B cell (primary cell): ENCODE measurements around the gene RNF223.

Source experiments
- EZH2 ChIP-seq: IDR thresholded peaks from 2 replicates; pipeline ENCODE4 v1.6.1; 2012; ENCODE audit warnings: borderline replicate concordance, low read depth, mild to moderate bottlenecking, moderate library complexity, low read length; ENCODE audit not compliant: insufficient read depth, poor library complexity, severe bottlenecking
- TF ChIP-seq, protein P1 (sequence below): fragments of 200-600 bp; IDR thresholded peaks from one replicate; pipeline ENCODE4 v1.8.0; 2022; ENCODE audit warnings: antibody characterized with exemption, mild to moderate bottlenecking

DNA sequence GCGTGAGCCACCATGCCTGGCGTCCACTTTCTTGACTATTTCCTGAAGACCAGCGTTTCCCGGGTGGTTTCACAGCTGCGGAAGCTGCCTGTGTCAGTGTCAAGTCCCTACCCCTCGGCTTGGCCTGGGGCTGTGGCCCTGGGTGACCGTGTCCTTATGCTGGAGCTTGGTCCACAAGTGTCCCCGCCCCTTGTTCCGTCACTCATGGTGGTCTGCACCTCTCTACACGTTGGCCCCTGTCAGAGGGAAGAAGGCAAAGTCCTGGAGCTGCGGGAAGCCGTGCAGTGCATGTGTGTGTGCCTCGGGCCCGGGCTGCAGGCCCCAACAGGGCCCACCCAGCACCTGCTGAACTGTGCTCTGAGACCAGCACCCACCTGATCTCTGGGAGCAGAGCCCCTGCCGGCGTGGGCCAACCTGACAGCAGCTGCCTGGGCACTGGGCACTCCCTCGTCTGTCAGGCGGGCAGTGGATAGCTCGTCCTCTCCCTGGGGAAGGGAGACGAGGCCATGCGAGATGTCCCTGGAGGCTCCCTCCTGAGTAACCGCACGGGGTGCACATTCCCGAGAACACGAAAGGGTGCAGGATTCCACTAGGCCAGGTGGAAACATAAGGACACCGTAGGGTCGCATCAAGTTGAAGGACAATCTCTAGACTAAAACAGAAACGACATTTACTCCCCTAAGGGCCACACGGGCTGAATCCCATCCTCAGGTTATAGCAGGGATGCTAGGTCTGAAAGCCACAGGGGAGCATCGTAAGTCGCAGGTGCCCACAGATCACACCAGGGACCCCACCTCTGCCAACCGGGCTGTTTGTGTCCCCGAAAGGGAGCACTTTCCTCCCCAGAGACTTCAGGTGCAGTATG, 44.1 kb upstream of the RNF223 start:
- TF ChIP-seq EZH2 = no peak
- TF ChIP-seq, protein P1, sequence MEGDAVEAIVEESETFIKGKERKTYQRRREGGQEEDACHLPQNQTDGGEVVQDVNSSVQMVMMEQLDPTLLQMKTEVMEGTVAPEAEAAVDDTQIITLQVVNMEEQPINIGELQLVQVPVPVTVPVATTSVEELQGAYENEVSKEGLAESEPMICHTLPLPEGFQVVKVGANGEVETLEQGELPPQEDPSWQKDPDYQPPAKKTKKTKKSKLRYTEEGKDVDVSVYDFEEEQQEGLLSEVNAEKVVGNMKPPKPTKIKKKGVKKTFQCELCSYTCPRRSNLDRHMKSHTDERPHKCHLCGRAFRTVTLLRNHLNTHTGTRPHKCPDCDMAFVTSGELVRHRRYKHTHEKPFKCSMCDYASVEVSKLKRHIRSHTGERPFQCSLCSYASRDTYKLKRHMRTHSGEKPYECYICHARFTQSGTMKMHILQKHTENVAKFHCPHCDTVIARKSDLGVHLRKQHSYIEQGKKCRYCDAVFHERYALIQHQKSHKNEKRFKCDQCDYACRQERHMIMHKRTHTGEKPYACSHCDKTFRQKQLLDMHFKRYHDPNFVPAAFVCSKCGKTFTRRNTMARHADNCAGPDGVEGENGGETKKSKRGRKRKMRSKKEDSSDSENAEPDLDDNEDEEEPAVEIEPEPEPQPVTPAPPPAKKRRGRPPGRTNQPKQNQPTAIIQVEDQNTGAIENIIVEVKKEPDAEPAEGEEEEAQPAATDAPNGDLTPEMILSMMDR = no peak
